GM19099 (cell line): ENCODE results near the gene MAPK6.

Experiments
- POLR2A ChIP-seq: IDR thresholded peaks from 3 replicates; pipeline ENCODE4 v1.6.1; 2011; ENCODE audit warnings: low read depth; ENCODE audit not compliant: insufficient read length; ENCODE audit errors: extremely low read depth

The MAPK6 gene

DNA sequence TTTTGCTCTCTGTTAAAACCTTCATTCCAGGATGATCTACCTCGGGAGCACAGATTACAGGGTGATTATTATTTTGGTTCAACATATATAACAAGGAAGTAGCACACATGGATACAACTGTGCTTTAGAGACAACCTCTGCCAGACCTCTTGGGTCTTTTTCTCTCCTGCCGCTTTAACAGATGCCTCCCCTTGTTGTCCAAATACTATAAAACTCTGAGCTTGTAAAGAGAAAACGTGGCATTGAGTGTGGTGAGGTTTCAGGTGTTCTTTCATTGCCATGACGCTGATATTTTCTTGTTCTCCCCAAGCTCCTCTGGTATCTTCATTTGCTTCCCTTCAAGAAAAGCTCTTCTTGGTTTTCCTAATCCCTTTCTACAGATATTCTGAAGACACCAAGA lies 64.6 kb downstream of the MAPK6 start:
- TF ChIP-seq POLR2A, result no peak

- no peak for TF ChIP-seq POLR2A
Observed at GRCh38 chr15:52085299-52085698, 66.3 kb downstream of the MAPK6 start.

GRCh38 chr15:52086011-52086786 lies 67.2 kb downstream of the MAPK6 start:
- TF ChIP-seq POLR2A, result no peak

DNA sequence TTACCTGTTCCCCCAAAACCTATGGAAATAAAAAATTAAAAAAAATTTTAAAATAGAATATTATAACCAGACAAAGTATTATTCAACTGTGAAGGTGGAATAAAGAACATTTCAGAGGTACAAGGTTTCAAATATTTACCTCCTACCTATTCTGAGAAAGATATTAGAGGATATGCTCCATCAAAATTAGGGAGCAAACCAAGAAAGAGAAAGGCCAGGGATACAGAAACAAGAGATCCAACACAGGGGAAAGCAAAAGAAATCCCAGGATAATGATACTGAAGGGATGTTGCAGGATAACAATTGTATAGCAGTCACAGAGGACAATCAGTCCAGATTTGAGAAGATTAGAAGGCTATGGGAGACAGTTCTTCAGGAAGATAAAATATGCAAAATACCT lies 71.2 kb downstream of the MAPK6 start:
- TF ChIP-seq POLR2A, result no peak

DNA sequence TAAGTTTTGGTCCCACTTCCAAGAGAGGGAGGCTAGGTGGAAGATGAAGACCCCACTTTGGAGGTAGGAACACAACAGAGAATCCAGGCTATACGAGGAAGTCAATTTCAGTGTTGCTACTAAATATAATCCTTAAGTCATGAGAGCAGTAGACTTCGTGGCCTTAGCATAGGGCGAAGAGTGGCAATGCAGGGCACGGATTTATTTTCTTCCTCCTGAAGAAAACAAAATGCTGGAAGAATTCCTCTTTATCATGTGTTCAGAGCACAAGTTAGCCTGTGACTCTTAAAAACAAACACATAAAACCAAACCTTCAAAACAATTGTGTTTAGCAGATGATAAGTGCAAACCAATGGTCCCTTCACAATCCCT lies 74.1 kb downstream of the MAPK6 start:
- no peak for TF ChIP-seq POLR2A

DNA sequence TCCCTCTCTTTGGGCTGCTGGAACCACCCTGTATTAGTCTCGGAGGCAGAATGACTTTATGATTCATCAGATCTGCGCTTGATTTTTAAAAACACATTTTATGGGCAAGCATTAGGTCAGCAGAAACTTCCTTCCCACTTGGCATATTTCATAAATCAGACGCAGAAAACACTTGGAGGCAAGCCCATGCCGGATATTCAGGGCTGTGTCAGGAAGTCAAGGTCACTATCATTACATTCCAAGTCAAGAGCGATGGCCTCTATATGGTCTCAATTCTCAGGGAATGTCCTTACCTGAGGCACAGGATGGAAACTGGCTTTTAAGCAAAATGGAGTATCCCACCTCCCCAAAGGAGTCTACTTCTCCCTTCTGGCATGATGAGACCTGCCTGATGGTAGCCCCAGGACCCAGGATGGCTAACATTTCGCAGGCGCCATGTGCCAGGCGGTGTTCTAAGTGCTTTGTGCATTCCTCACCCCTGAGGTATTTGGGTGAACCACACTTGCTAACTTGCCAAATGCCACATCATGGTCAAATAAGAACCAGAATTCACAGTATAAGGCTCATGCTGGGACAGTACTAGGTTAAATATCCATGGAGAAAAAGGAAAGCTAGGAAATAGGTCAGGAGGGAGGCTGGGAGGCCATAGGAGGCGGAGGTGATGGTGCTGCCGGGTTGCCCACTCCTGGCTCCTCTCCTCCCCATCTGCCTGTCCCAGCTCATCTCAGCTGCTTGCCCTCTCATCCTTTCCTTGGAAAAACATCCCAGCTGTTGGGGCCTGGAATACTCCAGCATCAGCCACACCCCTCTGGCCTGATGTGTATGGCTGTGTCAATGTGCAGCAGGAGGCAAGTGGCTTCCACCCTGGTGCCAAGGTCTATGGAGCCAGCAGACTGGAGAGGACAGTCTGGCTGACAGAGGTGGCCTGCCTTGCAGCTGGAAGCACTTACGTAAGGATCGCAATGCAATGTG lies 74.8 kb downstream of the MAPK6 start:
- TF ChIP-seq POLR2A, result no peak

- no peak for TF ChIP-seq POLR2A
Observed at GRCh38 chr15:52094811-52095584, 76.0 kb downstream of the MAPK6 start.

GRCh38 chr15:52095597-52096262 lies 76.7 kb downstream of the MAPK6 start:
- no peak for TF ChIP-seq POLR2A

GRCh38 chr15:52097180-52097579 lies 78.2 kb downstream of the MAPK6 start:
- TF ChIP-seq POLR2A, result no peak

DNA sequence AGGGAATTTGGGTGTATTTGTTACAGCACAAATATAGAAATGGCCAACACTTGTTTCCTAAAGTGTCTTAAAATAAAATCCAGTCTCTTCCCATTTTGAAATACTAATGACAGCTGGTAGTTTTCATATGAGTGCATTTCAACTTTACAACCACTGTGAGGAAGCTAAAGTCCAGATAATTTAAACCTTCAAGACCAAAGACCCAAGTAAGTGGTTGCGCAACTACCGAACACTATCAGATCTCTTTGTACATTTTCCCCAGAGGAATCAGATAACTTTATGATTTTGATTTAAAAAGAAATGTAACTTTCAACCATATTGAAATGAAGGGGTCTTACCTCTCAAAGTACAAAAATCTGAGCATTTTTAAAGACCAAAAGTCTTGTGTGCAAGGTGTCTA lies 79.3 kb downstream of the MAPK6 start:
- no peak for TF ChIP-seq POLR2A

GRCh38 chr15:52099651-52100272 lies 80.7 kb downstream of the MAPK6 start:
- no peak for TF ChIP-seq POLR2A

- TF ChIP-seq POLR2A, result peak; percentile 12
Observed at GRCh38 chr15:52100807-52101442, 81.9 kb downstream of the MAPK6 start.

DNA sequence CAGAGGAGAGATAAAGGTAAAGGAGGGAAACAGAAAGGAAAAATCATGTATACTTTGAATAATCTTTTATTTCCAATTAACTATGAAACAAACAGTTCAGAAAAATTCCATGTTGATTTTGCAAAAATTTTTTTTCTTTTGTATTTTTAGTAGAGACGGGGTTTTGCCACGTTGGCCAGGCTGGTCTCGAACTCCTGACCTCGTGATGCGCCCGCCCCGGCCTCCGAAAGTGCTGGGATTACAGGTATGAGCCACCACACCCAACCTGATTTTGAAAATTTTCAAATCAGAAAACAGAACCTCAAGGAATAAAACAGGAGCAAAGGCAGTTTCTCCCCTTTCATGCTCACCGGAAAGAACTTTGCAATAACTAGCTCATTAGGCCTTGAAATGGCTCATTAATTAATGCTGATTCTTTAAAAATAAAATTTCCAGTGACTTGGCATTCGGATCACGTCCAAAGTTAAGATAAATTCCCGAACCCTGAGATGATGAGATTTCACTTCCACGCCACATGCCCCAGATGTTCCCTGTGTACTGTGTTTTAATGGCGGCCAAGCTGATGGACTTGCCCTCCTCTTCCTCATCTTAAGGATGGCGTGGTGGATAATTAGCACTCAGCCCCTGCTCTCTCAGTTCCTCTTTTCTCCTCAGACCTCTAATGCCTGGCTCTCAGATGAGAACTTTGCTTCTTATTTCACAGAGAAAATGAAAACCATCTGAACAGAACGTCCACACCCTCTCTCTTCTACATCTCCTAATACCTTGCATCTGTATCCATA lies 82.7 kb downstream of the MAPK6 start:
- TF ChIP-seq POLR2A, result no peak
